PC-9 (cell line): ENCODE data around the gene CHRNB1. TPM values are rescaled to one million over a fixed set of nuclear protein-coding genes. Genes with fewer than 3 reads are reported as not detected.

Experiments
- BruUV-seq: library from RNA; stranded (reverse); fragments of 400-500 nt; replicated peaks from 2 replicates; lab custom pipeline; 2021; lab: Mats Ljungman, UMichigan
- CTCF ChIA-PET: fragments of 300-600 bp; sonication (Branson Sonifier 250); formaldehyde crosslinking; loops from one replicate; lab custom pipeline; 2022; ENCODE audit warnings: antibody characterized with exemption; lab: Charles Lee
- POLR2A ChIA-PET: fragments of 300-600 bp; sonication (Branson Sonifier 250); formaldehyde crosslinking; loops from one replicate; lab custom pipeline; 2022; ENCODE audit warnings: antibody characterized with exemption; ENCODE audit not compliant: unreplicated experiment; lab: Charles Lee
- DNase-seq, 2 experiments: peaks; one replicate each; pipeline versions ENCODE4 v3.0.0 to v3.0.0-alpha.2; 2015 to 2022; ENCODE audit warnings: mixed read lengths in 1 of 2
- H2AFZ ChIP-seq: fragments of 200-600 bp; sonication (generic); 2 replicates; pipeline ENCODE4 v1.8.1; 2017; ENCODE audit warnings: antibody characterized with exemption
- H3F3A ChIP-seq: fragments of 200-600 bp; sonication (generic); 2 replicates; pipeline ENCODE4 v1.8.1; 2017; ENCODE audit warnings: antibody characterized with exemption, mild to moderate bottlenecking, low read depth; ENCODE audit not compliant: insufficient read depth
- H3K27ac ChIP-seq: fragments of 200-600 bp; sonication (generic); 2 replicates; pipeline ENCODE4 v1.6.1; 2016; ENCODE audit warnings: mixed run types
- H3K27me3 ChIP-seq: fragments of 200-600 bp; sonication (generic); 2 replicates; pipeline ENCODE4 v1.6.1; 2016; ENCODE audit warnings: low read depth, mixed run types; ENCODE audit not compliant: insufficient read depth
- H3K36me3 ChIP-seq: fragments of 200-600 bp; sonication (generic); 2 replicates; pipeline ENCODE4 v1.6.1; 2016; ENCODE audit warnings: low read depth, mixed run types
- H3K4me1 ChIP-seq: fragments of 200-600 bp; sonication (generic); replicated peaks from 2 replicates; pipeline ENCODE4 v1.6.1; 2016; ENCODE audit warnings: mixed run types; ENCODE audit not compliant: insufficient read depth
- H3K4me2 ChIP-seq: fragments of 200-600 bp; sonication (generic); 2 replicates; pipeline ENCODE4 v1.6.1; 2017; ENCODE audit warnings: mixed run types
- H3K4me3 ChIP-seq: fragments of 200-600 bp; sonication (generic); 2 replicates; pipeline ENCODE4 v1.6.1; 2016; ENCODE audit warnings: mixed run types
- H3K79me2 ChIP-seq: fragments of 200-600 bp; sonication (generic); 2 replicates; pipeline ENCODE4 v1.6.1; 2017; ENCODE audit warnings: low read depth, mixed run types
- H3K9me2 ChIP-seq: fragments of 200-600 bp; sonication (generic); 2 replicates; pipeline ENCODE4 v1.8.1; 2017; ENCODE audit warnings: mild to moderate bottlenecking; ENCODE audit not compliant: insufficient read depth
- H3K9me3 ChIP-seq: fragments of 200-600 bp; sonication (generic); 2 replicates; pipeline ENCODE4 v1.8.1; 2016; ENCODE audit warnings: low read depth; ENCODE audit not compliant: insufficient read depth
- H4K20me1 ChIP-seq: fragments of 200-600 bp; sonication (generic); 2 replicates; pipeline ENCODE4 v1.8.1; 2017; ENCODE audit not compliant: insufficient read depth
- CTCF ChIP-seq: fragments of 200-600 bp; sonication (generic); conservative IDR thresholded peaks from 2 replicates; pipeline ENCODE4 v1.6.1; 2017; ENCODE audit warnings: mixed run types, antibody characterized with exemption, mild to moderate bottlenecking, moderate library complexity
- EZH2 ChIP-seq: fragments of 200-600 bp; sonication (generic); IDR thresholded peaks from 2 replicates; pipeline ENCODE4 v1.8.0; 2017; ENCODE audit warnings: antibody characterized with exemption, low read depth
- intact Hi-C: fragments of 100-400 bp; cut with micrococcal nuclease; formaldehyde crosslinking; loops from one replicate; pipeline ENCODE4 v1.10.0; 2022; ENCODE audit not compliant: unreplicated experiment
- total RNA-seq: library from RNA; stranded (reverse); gene quantifications from 2 replicates; pipeline ENCODE4 v1.2.3, GENCODE V29; 2021

Gene CHRNB1
- total RNA-seq, 1 experiment from 2014 or later = 53.4 TPM

DNA sequence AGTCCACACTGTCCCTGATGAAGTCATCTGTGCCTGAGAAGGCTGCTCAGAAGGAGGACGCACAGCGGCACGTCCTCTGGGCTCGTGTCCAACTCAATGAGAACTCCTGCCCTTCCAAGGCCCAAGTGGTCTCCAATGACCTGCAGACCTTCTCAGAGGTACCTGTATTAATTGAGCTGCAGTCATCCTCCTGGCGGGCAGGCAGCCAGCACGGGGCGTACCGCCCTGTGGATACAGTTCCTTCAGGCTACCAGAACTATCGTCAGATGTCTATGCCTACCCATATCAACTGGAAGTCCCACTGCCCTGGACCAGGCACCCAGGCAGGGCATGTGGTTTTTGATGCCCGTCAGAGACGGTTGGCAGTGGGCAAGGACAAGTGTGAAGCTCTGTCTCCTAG is 12.6 kb upstream of the CHRNB1 start:
- Histone ChIP-seq H3K4me1 (0 out of 2 replicates have a peak, but pooled peaks cover 7% of the 10 kb centered on the region), H3K27ac (no peak overlapping the region), H3K4me2 (no peak overlapping the region), H3K79me2 (peaks cover 5% of the 10 kb centered on the region; the same call in 1 of the 2 replicates), H3K27me3 (no peaks in the 10 kb centered on the region), H3K9me3 (no peaks in the 10 kb centered on the region), H3K36me3 (no peaks in the 10 kb centered on the region), H3F3A (peaks cover 10% of the 10 kb centered on the region; the same call in 1 of the 2 replicates), H3K9me2 (no peaks in the 10 kb centered on the region), H4K20me1 (no peaks in the 10 kb centered on the region), H2AFZ (no peak overlapping the region), H3K4me3 (no peak overlapping the region)
- BruUV-seq = no TSS peak
- no peak for DNase-seq
- intact Hi-C loops = no loop called here
- ChIA-PET POLR2A (interaction anchor here (0.6 kb wide), 1 partner anchor 97 kb away, joined by 3 read pairs; no protein-coding TSS in a partner anchor), CTCF (no interaction called here)
- TF ChIP-seq EZH2 (no peak), CTCF (no peak)

GRCh38 chr17:7435676-7436555 is 8.9 kb upstream of the CHRNB1 start:
- Histone ChIP-seq H3K9me3 (no peaks in the 10 kb centered on the region), H2AFZ (peak overlapping the region; percentile 74), H3K36me3 (no peaks in the 10 kb centered on the region), H3K9me2 (no peaks in the 10 kb centered on the region), H3K4me1 (0 out of 2 replicates have a peak, but pooled peaks cover 7% of the 10 kb centered on the region), H3K4me3 (peak overlapping the region; percentile 57), H3K79me2 (peaks cover 8% of the 10 kb centered on the region; the same call in 1 of the 2 replicates), H3K4me2 (peak overlapping the region; percentile 90), H3F3A (peaks cover 10% of the 10 kb centered on the region; the same call in 1 of the 2 replicates), H4K20me1 (no peaks in the 10 kb centered on the region), H3K27me3 (no peaks in the 10 kb centered on the region), H3K27ac (peak overlapping the region; percentile 68)
- BruUV-seq = TSS peak; percentile 72
- DNase-seq = peak; percentile 55 to 59
- intact Hi-C loops = loop anchor here (1.0 to 5.0 kb wide), 6 partner anchors 32 to 250 kb away; partner anchors contain the start of genes PLSCR3, POLR2A and TMEM256
- TF ChIP-seq EZH2 = no peak
- TF ChIP-seq CTCF = no peak
- CTCF ChIA-PET = interaction anchor here (0.7 to 2.9 kb wide), 6 partner anchors 10 to 252 kb away, joined by 3 to 19 read pairs (median 4); partner anchors contain the start of genes PLSCR3, TMEM256 and TP53
- POLR2A ChIA-PET = interaction anchor here (0.5 to 1.5 kb wide), 8 partner anchors 10 to 251 kb away, joined by 3 to 34 read pairs (median 5); partner anchors contain the start of genes CD68, PLSCR3, TMEM256 and TP53
